Measurements from ENCODE around the gene ACACA. TPM values are rescaled to one million over a fixed set of nuclear protein-coding genes. Genes with fewer than 3 reads are reported as not detected.

ACACA gene
- total and polyA plus RNA-seq, 2 donors (not counting 1 experiment from before 2014, with no cell fraction given) = 45.2 to 123 TPM

DNA sequence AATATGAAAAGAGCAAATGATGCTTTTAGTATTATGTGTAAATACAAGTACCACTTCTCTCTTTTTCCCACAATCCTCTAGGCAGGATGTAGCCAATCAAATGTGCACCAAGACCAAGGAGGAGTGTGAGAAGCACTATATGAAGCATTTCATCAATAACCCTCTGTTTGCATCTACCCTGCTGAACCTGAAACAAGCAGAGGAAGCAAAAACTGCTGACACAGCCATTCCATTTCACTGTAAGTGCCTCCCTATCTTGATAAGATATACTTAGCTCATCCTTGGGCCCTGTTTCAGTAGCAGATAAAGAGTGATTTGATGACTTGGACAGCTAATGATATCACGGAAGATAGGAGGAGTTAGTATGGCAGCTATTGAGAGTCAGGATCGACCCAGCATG, 33.8 kb upstream of the ACACA start:
- H4K20me1 ChIP-seq (ENCODE audit: control insufficient read depth, extremely low read depth, insufficient read depth, low read length) = no peaks in the 10 kb centered on the region
- no peak overlapping the region for H3K4me3 ChIP-seq (replicated peaks in 1 of 4; ENCODE audit: control extremely low read depth in 1 of 4, insufficient read depth in 1 of 4, low read depth in 3 of 4, low read length in 4 of 4)
- H3K9me3 ChIP-seq (ENCODE audit: control insufficient read depth, insufficient read depth, low read depth, low read length) = no peaks in the 10 kb centered on the region
- no peaks in the 10 kb centered on the region for H3K27me3 ChIP-seq (ENCODE audit: control insufficient read depth, insufficient read depth, low read length)
- H3K4me1 ChIP-seq (ENCODE audit: control insufficient read depth, extremely low read depth, insufficient read depth, low read length) = no peaks in the 10 kb centered on the region
- H3K4me2 ChIP-seq (ENCODE audit: extremely low read depth, insufficient read depth, low read length) = no peak overlapping the region
- no peaks in the 10 kb centered on the region for H3K79me2 ChIP-seq (ENCODE audit: control insufficient read depth, insufficient read depth, low read length)
- TF ChIP-seq, protein P1, sequence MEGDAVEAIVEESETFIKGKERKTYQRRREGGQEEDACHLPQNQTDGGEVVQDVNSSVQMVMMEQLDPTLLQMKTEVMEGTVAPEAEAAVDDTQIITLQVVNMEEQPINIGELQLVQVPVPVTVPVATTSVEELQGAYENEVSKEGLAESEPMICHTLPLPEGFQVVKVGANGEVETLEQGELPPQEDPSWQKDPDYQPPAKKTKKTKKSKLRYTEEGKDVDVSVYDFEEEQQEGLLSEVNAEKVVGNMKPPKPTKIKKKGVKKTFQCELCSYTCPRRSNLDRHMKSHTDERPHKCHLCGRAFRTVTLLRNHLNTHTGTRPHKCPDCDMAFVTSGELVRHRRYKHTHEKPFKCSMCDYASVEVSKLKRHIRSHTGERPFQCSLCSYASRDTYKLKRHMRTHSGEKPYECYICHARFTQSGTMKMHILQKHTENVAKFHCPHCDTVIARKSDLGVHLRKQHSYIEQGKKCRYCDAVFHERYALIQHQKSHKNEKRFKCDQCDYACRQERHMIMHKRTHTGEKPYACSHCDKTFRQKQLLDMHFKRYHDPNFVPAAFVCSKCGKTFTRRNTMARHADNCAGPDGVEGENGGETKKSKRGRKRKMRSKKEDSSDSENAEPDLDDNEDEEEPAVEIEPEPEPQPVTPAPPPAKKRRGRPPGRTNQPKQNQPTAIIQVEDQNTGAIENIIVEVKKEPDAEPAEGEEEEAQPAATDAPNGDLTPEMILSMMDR (conservative IDR thresholded peaks at IDR 0.05 in 1 of 2, IDR thresholded peaks at IDR 0.05 in 1 of 2; ENCODE audit: low read depth in 1 of 2, low read length in 2 of 2) = no peak
- no peak for TF ChIP-seq EZH2 (IDR thresholded peaks at IDR 0.05; ENCODE audit: low read length, missing control alignments)
- H3K36me3 ChIP-seq (ENCODE audit: control insufficient read depth, insufficient read depth, low read length) = peaks cover 6% of the 10 kb centered on the region
- no peak overlapping the region for H2AFZ ChIP-seq (ENCODE audit: low read length)
- H3K9ac ChIP-seq (ENCODE audit: insufficient read depth, low read length) = no peak overlapping the region
- DNase-seq (ENCODE audit: low read depth in 2 of 2) = no peak
- H3K27ac ChIP-seq (ENCODE audit: insufficient read depth, low read length) = no peak overlapping the region

DNA sequence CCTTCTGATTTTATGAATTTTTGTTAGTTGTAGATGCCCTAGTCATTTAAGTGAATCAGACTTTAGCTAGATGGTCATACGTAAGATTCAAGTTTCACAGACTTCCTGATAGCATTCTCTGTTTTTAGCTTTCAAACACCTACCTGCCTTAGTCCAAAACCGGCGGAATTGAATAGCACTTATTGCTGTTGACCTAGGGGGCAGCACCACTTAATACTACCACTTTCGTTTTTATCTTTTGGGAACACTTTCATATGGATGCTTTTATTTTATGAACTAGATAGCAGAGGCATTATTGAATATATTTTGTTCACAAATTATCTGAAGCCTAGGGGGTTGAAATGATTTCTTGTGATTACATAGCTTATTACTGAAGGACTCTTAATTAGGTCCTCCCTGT, 31.5 kb upstream of the ACACA start:
- peaks cover 6% of the 10 kb centered on the region for H3K36me3 ChIP-seq (ENCODE audit: control insufficient read depth, insufficient read depth, low read length)
- H4K20me1 ChIP-seq (ENCODE audit: control insufficient read depth, extremely low read depth, insufficient read depth, low read length) = no peaks in the 10 kb centered on the region
- H3K4me3 ChIP-seq (replicated peaks in 1 of 4; ENCODE audit: control extremely low read depth in 1 of 4, insufficient read depth in 1 of 4, low read depth in 3 of 4, low read length in 4 of 4) = no peak overlapping the region
- no peak for DNase-seq (ENCODE audit: low read depth in 2 of 2)
- H3K9me3 ChIP-seq (ENCODE audit: control insufficient read depth, insufficient read depth, low read depth, low read length) = no peaks in the 10 kb centered on the region
- no peak overlapping the region for H2AFZ ChIP-seq (ENCODE audit: low read length)
- H3K79me2 ChIP-seq (ENCODE audit: control insufficient read depth, insufficient read depth, low read length) = no peaks in the 10 kb centered on the region
- no peak for TF ChIP-seq EZH2 (IDR thresholded peaks at IDR 0.05; ENCODE audit: low read length, missing control alignments)
- TF ChIP-seq, protein P1 (conservative IDR thresholded peaks at IDR 0.05 in 1 of 2, IDR thresholded peaks at IDR 0.05 in 1 of 2; ENCODE audit: low read depth in 1 of 2, low read length in 2 of 2) = no peak
- H3K27ac ChIP-seq (ENCODE audit: insufficient read depth, low read length) = no peak overlapping the region
- H3K9ac ChIP-seq (ENCODE audit: insufficient read depth, low read length) = no peak overlapping the region
- no peak overlapping the region for H3K4me2 ChIP-seq (ENCODE audit: extremely low read depth, insufficient read depth, low read length)
- no peaks in the 10 kb centered on the region for H3K27me3 ChIP-seq (ENCODE audit: control insufficient read depth, insufficient read depth, low read length)
- H3K4me1 ChIP-seq (ENCODE audit: control insufficient read depth, extremely low read depth, insufficient read depth, low read length) = no peaks in the 10 kb centered on the region

DNA sequence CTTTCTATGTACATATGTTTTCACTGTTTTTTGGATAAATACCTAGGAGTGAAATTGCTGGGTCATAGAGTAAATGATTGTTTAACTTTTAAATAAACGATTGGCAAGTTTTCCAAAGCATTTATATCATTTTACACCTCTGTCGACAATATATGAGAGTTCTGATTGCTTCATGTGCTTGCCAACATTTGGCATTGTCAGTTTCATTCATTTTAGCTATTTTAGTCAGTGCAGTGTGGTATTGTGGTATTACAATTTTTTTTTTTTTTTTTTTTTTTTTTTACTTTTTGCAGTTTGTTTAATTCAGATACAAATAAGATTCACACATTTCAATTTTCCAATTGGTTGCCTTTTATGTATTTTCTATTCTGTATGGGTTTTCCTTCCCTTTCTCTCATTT, 26.0 kb upstream of the ACACA start:
- DNase-seq (ENCODE audit: low read depth in 2 of 2) = no peak
- no peak for TF ChIP-seq EZH2 (IDR thresholded peaks at IDR 0.05; ENCODE audit: low read length, missing control alignments)
- no peak overlapping the region for H3K4me3 ChIP-seq (replicated peaks in 1 of 4; ENCODE audit: control extremely low read depth in 1 of 4, insufficient read depth in 1 of 4, low read depth in 3 of 4, low read length in 4 of 4)
- no peaks in the 10 kb centered on the region for H3K79me2 ChIP-seq (ENCODE audit: control insufficient read depth, insufficient read depth, low read length)
- no peaks in the 10 kb centered on the region for H3K27me3 ChIP-seq (ENCODE audit: control insufficient read depth, insufficient read depth, low read length)
- H3K4me1 ChIP-seq (ENCODE audit: control insufficient read depth, extremely low read depth, insufficient read depth, low read length) = no peaks in the 10 kb centered on the region
- no peaks in the 10 kb centered on the region for H3K9me3 ChIP-seq (ENCODE audit: control insufficient read depth, insufficient read depth, low read depth, low read length)
- no peak overlapping the region for H3K9ac ChIP-seq (ENCODE audit: insufficient read depth, low read length)
- H3K27ac ChIP-seq (ENCODE audit: insufficient read depth, low read length) = no peak overlapping the region
- H3K36me3 ChIP-seq (ENCODE audit: control insufficient read depth, insufficient read depth, low read length) = peaks cover 1% of the 10 kb centered on the region
- no peaks in the 10 kb centered on the region for H4K20me1 ChIP-seq (ENCODE audit: control insufficient read depth, extremely low read depth, insufficient read depth, low read length)
- H2AFZ ChIP-seq (ENCODE audit: low read length) = no peak overlapping the region
- H3K4me2 ChIP-seq (ENCODE audit: extremely low read depth, insufficient read depth, low read length) = no peak overlapping the region

Data from fibroblast of lung (primary cell).